H1 (cell line): Measurements from ENCODE around the gene NAV2. TPM values are rescaled to one million over a fixed set of nuclear protein-coding genes. Genes with fewer than 3 reads are reported as not detected.

ENCODE experiments used
- CTCF ChIA-PET: fragments of 300-600 bp; sonication (Branson Sonifier 250); formaldehyde crosslinking; loops from one replicate; lab custom pipeline; 2021; ENCODE audit not compliant: partially characterized antibody; lab: Charles Lee
- POLR2A ChIA-PET: fragments of 300-600 bp; sonication (Branson Sonifier 250); formaldehyde crosslinking; loops from one replicate; lab custom pipeline; 2021; ENCODE audit warnings: inconsistent platforms; ENCODE audit not compliant: partially characterized antibody; lab: Charles Lee
- DNase-seq, 2 experiments: peaks; one replicate each; pipeline versions ENCODE4 v3.0.0 to v3.0.0-alpha.2; 2010 to 2022; ENCODE audit warnings: low spot score in 2 of 2, low read depth in 1 of 2, mixed read lengths in 1 of 2
- FAIRE-seq: peaks from 2 replicates; lab custom pipeline; 2011; peaks lifted over from hg19 to GRCh38; lab: Jason Lieb, UNC
- H2AFZ ChIP-seq: 2 replicates; pipeline ENCODE4 v1.8.1; 2012; ENCODE audit warnings: low read length, inconsistent platforms
- H2AK5ac ChIP-seq: 2 replicates; pipeline ENCODE4 v1.6.1; 2013; ENCODE audit warnings: low read depth, low read length
- H2BK120ac ChIP-seq: replicated peaks from 2 replicates; pipeline ENCODE3; 2013; ENCODE audit warnings: low read depth, low read length, inconsistent platforms
- H2BK12ac ChIP-seq: 2 replicates; pipeline ENCODE4 v1.6.1; 2013; ENCODE audit warnings: low read depth, low read length
- H2BK15ac ChIP-seq: 2 replicates; pipeline ENCODE4 v1.6.1; 2013; ENCODE audit warnings: low read length
- H2BK20ac ChIP-seq: 2 replicates; pipeline ENCODE4 v1.6.1; 2013; ENCODE audit warnings: low read length
- H2BK5ac ChIP-seq: 2 replicates; pipeline ENCODE4 v1.6.1; 2013; ENCODE audit warnings: low read depth, low read length
- H3K14ac ChIP-seq: 2 replicates; pipeline ENCODE4 v1.6.1; 2013; ENCODE audit warnings: inconsistent platforms; ENCODE audit not compliant: insufficient read length
- H3K18ac ChIP-seq: 2 replicates; pipeline ENCODE4 v1.6.1; 2013; ENCODE audit warnings: low read length; ENCODE audit errors: extremely low read depth
- H3K23ac ChIP-seq: 2 replicates; pipeline ENCODE4 v1.6.1; 2013; ENCODE audit warnings: inconsistent platforms; ENCODE audit not compliant: insufficient read length
- H3K23me2 ChIP-seq: 2 replicates; pipeline ENCODE4 v1.6.1; 2013; ENCODE audit warnings: low read depth, low read length
- H3K27ac ChIP-seq: 2 replicates; pipeline ENCODE4 v1.6.1; 2011; ENCODE audit warnings: low read depth, low read length, inconsistent platforms
- H3K27me3 ChIP-seq, 4 experiments: replicated peaks in 1 of 4; 1 replicate in 1 of 4; 2 replicates in 3 of 4; pipeline versions ENCODE4 v1.6.1 to v1.8.1; 2011 to 2013; ENCODE audit warnings: low read length in 3 of 4, mild to moderate bottlenecking in 3 of 4, inconsistent platforms in 2 of 4, mixed read lengths in 2 of 4, moderate library complexity in 1 of 4; ENCODE audit not compliant: control insufficient read depth in 3 of 4, insufficient read depth in 3 of 4; ENCODE audit errors: extremely low read depth in 1 of 4
- H3K36me3 ChIP-seq, 4 experiments: 2 replicates each; pipeline versions ENCODE4 v1.6.1 to v1.8.1; 2011 to 2013; ENCODE audit warnings: mild to moderate bottlenecking in 4 of 4, low read length in 3 of 4, moderate library complexity in 2 of 4, control low read depth in 1 of 4, inconsistent platforms in 1 of 4; ENCODE audit not compliant: insufficient read depth in 4 of 4, control insufficient read depth in 2 of 4
- H3K4ac ChIP-seq: replicated peaks from 2 replicates; pipeline ENCODE3; 2013; ENCODE audit warnings: low read length, low read depth, mixed read lengths, inconsistent platforms; ENCODE audit not compliant: insufficient read length
- H3K4me1 ChIP-seq, 4 experiments: replicated peaks in 1 of 4; 1 replicate in 1 of 4; 2 replicates in 3 of 4; pipeline versions ENCODE4 v1.6.1 to v1.8.1; 2011 to 2013; ENCODE audit warnings: low read length in 3 of 4, inconsistent platforms in 2 of 4, mixed read lengths in 1 of 4; ENCODE audit not compliant: insufficient read depth in 4 of 4, control insufficient read depth in 3 of 4
- H3K4me2 ChIP-seq, 2 experiments: 2 replicates each; pipeline versions ENCODE4 v1.6.1 to v1.8.1; 2011 to 2013; ENCODE audit warnings: low read depth in 2 of 2, low read length in 2 of 2, control low read depth in 1 of 2, inconsistent platforms in 1 of 2, mild to moderate bottlenecking in 1 of 2; ENCODE audit not compliant: insufficient read depth in 1 of 2
- H3K4me3 ChIP-seq, 4 experiments: fragments of 200-600, 300-600 bp in 1 of 4; sonication (generic), shearing (Covaris generic), sonication (Bioruptor Twin) in 1 of 4; 2 replicates each; pipeline versions ENCODE4 v1.5.1 to v1.8.1; 2011 to 2016; ENCODE audit warnings: low read length in 4 of 4, low read depth in 3 of 4, control low read depth in 2 of 4, inconsistent platforms in 2 of 4, mild to moderate bottlenecking in 2 of 4, mixed read lengths in 1 of 4, moderate library complexity in 1 of 4; ENCODE audit not compliant: insufficient read depth in 2 of 4; ENCODE audit errors: extremely low read depth in 1 of 4
- H3K56ac ChIP-seq: replicated peaks from 2 replicates; pipeline ENCODE3; 2013; ENCODE audit warnings: low read depth, mild to moderate bottlenecking, mixed read lengths, low read length, inconsistent platforms; ENCODE audit not compliant: insufficient read length
- H3K79me1 ChIP-seq: 2 replicates; pipeline ENCODE4 v1.6.1; 2013; ENCODE audit warnings: low read depth, low read length, control low read depth
- H3K79me2 ChIP-seq, 2 experiments: 2 replicates each; pipeline versions ENCODE4 v1.6.1 to v1.8.1; 2012 to 2013; ENCODE audit warnings: low read length in 2 of 2, mild to moderate bottlenecking in 2 of 2, inconsistent platforms in 1 of 2; ENCODE audit not compliant: insufficient read depth in 2 of 2, control insufficient read depth in 1 of 2
- H3K9ac ChIP-seq, 4 experiments: replicated peaks in 1 of 4; 1 replicate in 1 of 4; 2 replicates in 3 of 4; pipeline versions ENCODE4 v1.6.1 to v1.8.1; 2011 to 2013; ENCODE audit warnings: low read depth in 3 of 4, low read length in 3 of 4, control low read depth in 2 of 4, mild to moderate bottlenecking in 2 of 4, moderate library complexity in 2 of 4, inconsistent platforms in 1 of 4; ENCODE audit errors: extremely low read depth in 1 of 4
- H3K9me3 ChIP-seq, 2 experiments: 2 replicates each; pipeline versions ENCODE4 v1.6.1 to v1.8.1; 2012 to 2013; ENCODE audit warnings: mild to moderate bottlenecking in 2 of 2, moderate library complexity in 2 of 2, control low read depth in 1 of 2, inconsistent platforms in 1 of 2, low read depth in 1 of 2, low read length in 1 of 2, mixed read lengths in 1 of 2; ENCODE audit not compliant: insufficient read depth in 2 of 2
- H4K20me1 ChIP-seq, 2 experiments: replicated peaks in 1 of 2; 2 replicates each; pipeline versions ENCODE3 to v1.8.1; 2011 to 2013; ENCODE audit warnings: inconsistent platforms in 2 of 2, low read length in 2 of 2, mild to moderate bottlenecking in 1 of 2; ENCODE audit not compliant: insufficient read depth in 2 of 2, control insufficient read depth in 1 of 2
- H4K5ac ChIP-seq: 2 replicates; pipeline ENCODE4 v1.6.1; 2013; ENCODE audit warnings: low read length, low read depth, mixed read lengths, inconsistent platforms; ENCODE audit not compliant: insufficient read length
- H4K8ac ChIP-seq: 2 replicates; pipeline ENCODE4 v1.8.0; 2013; ENCODE audit warnings: mild to moderate bottlenecking, moderate library complexity, low read length, inconsistent platforms; ENCODE audit not compliant: insufficient read depth; ENCODE audit errors: extremely low read depth
- H4K91ac ChIP-seq: replicated peaks from 2 replicates; pipeline ENCODE3; 2013; ENCODE audit warnings: low read length, mixed read lengths, inconsistent platforms; ENCODE audit not compliant: insufficient read length
- ASH2L ChIP-seq: fragments of 200-600, 300-600 bp; sonication (generic); IDR thresholded peaks from one replicate; pipeline ENCODE4 v1.7.1; 2017; ENCODE audit warnings: low read length
- BCL11A ChIP-seq, 2 experiments: IDR thresholded peaks; one replicate each; pipeline ENCODE4 v1.6.1; 2011; ENCODE audit warnings: low read depth in 2 of 2, low read length in 2 of 2, mild to moderate bottlenecking in 2 of 2
- CREB1 ChIP-seq: IDR thresholded peaks from 2 replicates; pipeline ENCODE4 v1.6.1; 2012; ENCODE audit warnings: inconsistent platforms
- CTBP2 ChIP-seq: IDR thresholded peaks from 2 replicates; pipeline ENCODE4 v1.7.0; 2011; ENCODE audit warnings: borderline replicate concordance, mild to moderate bottlenecking, moderate library complexity, mixed read lengths, low read length; ENCODE audit not compliant: insufficient read depth, insufficient read length
- EZH2 ChIP-seq: fragments of 200-600 bp; sonication (generic); IDR thresholded peaks from 2 replicates; pipeline ENCODE4 v1.7.1; 2012; ENCODE audit warnings: low read depth, mild to moderate bottlenecking, moderate library complexity, low read length, inconsistent platforms; ENCODE audit not compliant: severe bottlenecking
- JUND ChIP-seq: IDR thresholded peaks from 2 replicates; pipeline ENCODE4 v1.6.1; 2011; ENCODE audit warnings: mild to moderate bottlenecking, improper control_type of control experiment, low read length
- KDM4A ChIP-seq: IDR thresholded peaks from one replicate; pipeline ENCODE4 v1.7.1; 2012; ENCODE audit warnings: low read depth, mild to moderate bottlenecking, moderate library complexity, low read length, inconsistent platforms; ENCODE audit not compliant: severe bottlenecking
- POLR2A ChIP-seq, 2 experiments: IDR thresholded peaks; 1 replicate in 1 of 2; 2 replicates in 1 of 2; pipeline ENCODE4 v1.6.1; 2011; ENCODE audit warnings: low read depth in 2 of 2, low read length in 2 of 2, mild to moderate bottlenecking in 2 of 2; ENCODE audit errors: control extremely low read depth in 1 of 2
- RFX5 ChIP-seq: IDR thresholded peaks from 2 replicates; pipeline ENCODE4 v1.6.1; 2011; ENCODE audit warnings: low read depth, low read length, improper control_type of control experiment, borderline replicate concordance
- RNF2 ChIP-seq: fragments of 200-900, 300-1000 bp; sonication (generic); IDR thresholded peaks from 2 replicates; pipeline ENCODE4 v1.7.1; 2016; ENCODE audit warnings: borderline replicate concordance, low read depth, mild to moderate bottlenecking, antibody characterized with exemption, low read length; ENCODE audit not compliant: poor library complexity, severe bottlenecking; ENCODE audit errors: missing control alignments
- RXRA ChIP-seq: IDR thresholded peaks from 2 replicates; pipeline ENCODE4 v1.6.1; 2011; ENCODE audit warnings: low read depth, mild to moderate bottlenecking, low read length, moderate library complexity; ENCODE audit not compliant: insufficient read depth
- SAP30 ChIP-seq: fragments of 300-600 bp; sonication (generic); IDR thresholded peaks from 2 replicates; pipeline ENCODE4 v1.7.1; 2012; ENCODE audit warnings: low read length, moderate library complexity, mild to moderate bottlenecking, inconsistent platforms; ENCODE audit not compliant: insufficient read depth, insufficient replicate concordance
- SIRT6 ChIP-seq: IDR thresholded peaks from one replicate; pipeline ENCODE4 v1.7.1; 2012; ENCODE audit warnings: low read length, inconsistent platforms
- YY1 ChIP-seq: IDR thresholded peaks from 2 replicates; pipeline ENCODE4 v1.6.1; 2011; ENCODE audit warnings: low read depth, mild to moderate bottlenecking, low read length
- WGBS, 2 experiments: shearing (Covaris generic) in 1 of 2; methylation state at CpG; one replicate each; pipeline versions ENCODE4 v1.1.6 to v1.1.7; 2013 to 2015; ENCODE audit warnings: low lambda C conversion rate in 2 of 2, mixed read lengths in 2 of 2, inconsistent platforms in 1 of 2, low coverage in 1 of 2, missing lambda C conversion rate in 1 of 2; ENCODE audit not compliant: insufficient replicate concordance in 2 of 2, insufficient coverage in 1 of 2, insufficient read length in 1 of 2; ENCODE audit errors: extremely low coverage in 1 of 2, missing lambda C conversion rate in 1 of 2; 5-methylcytosine and 5-hydroxymethylcytosine counted together
- polyA plus RNA-seq, 7 experiments: library from polyadenylated mRNA; depleted of rRNA in 3 of 7; stranded (reverse) in 5 of 7; unstranded in 2 of 7; fragments of >200 nt in 5 of 7; fragments of 200-250 nt in 2 of 7; gene quantifications; 1 replicate in 5 of 7; 2 replicates in 1 of 7; 4 replicates in 1 of 7; pipeline versions ENCODE4 v1.2.1 to v1.2.3, GENCODE V29; 2011 to 2013; ENCODE audit warnings: missing spikeins in 2 of 7, mixed read lengths in 2 of 7
- total RNA-seq: library from RNA; stranded (reverse); fragmentation: NEBNext Ultra II Directional; extraction: Animal tissue kit (Norgen Biotek cat#: 25700); gene quantifications from 2 replicates; pipeline ENCODE4 v1.2.1, GENCODE V29; 2021

The NAV2 gene
- total and polyA plus RNA-seq, 2 of the 8 experiments (the other 6 are each of a cell fraction or from before 2014, with no cell fraction given), result 35.6 to 73.6 TPM

GRCh38 chr11:19737575-19737974 is 24.9 kb downstream of the NAV2 start:
- H2AK5ac ChIP-seq, result no peak overlapping the region
- H3K14ac ChIP-seq, result no peak overlapping the region
- no peak overlapping the region for H3K23ac ChIP-seq
- DNase-seq (no peak), FAIRE-seq (no peak)
- no peak overlapping the region for H2BK5ac ChIP-seq
- no peaks in the 10 kb centered on the region for H3K79me1 ChIP-seq
- no peak overlapping the region for H3K4ac ChIP-seq
- H3K4me3 ChIP-seq, result no peak overlapping the region
- WGBS, 2 experiments, result 90% methylated on average over 4 of the region's 4 CpGs; no CpG with 5 or more reads in 1 of the 2 experiments
- H3K9ac ChIP-seq, result no peak overlapping the region
- H2AFZ ChIP-seq, result no peak overlapping the region
- CTCF ChIA-PET, result interaction anchor here (0.7 to 4.4 kb wide), 12 partner anchors 13 to 184 kb away, joined by 3 to 36 read pairs (median 4); no protein-coding TSS in a partner anchor
- H2BK12ac ChIP-seq, result no peak overlapping the region
- peaks cover 0 to 12% (median 3%) of the 10 kb centered on the region in 4 experiments; a peak in 2 of 7 replicates for H3K4me1 ChIP-seq
- no peaks in the 10 kb centered on the region for H3K79me2 ChIP-seq
- H3K56ac ChIP-seq, result no peak overlapping the region
- H4K20me1 ChIP-seq, result no peaks in the 10 kb centered on the region
- H3K4me2 ChIP-seq, result no peak overlapping the region
- H3K23me2 ChIP-seq, result no peaks in the 10 kb centered on the region
- no peak overlapping the region for H4K8ac ChIP-seq
- H2BK120ac ChIP-seq, result no peak overlapping the region
- H4K5ac ChIP-seq, result no peak overlapping the region
- no peaks in the 10 kb centered on the region for H3K36me3 ChIP-seq
- H2BK15ac ChIP-seq, result no peak overlapping the region
- H3K9me3 ChIP-seq, result no peaks in the 10 kb centered on the region
- H4K91ac ChIP-seq, result no peak overlapping the region
- H3K18ac ChIP-seq, result no peak overlapping the region
- POLR2A ChIA-PET, result interaction anchor here (1.1 kb wide), 1 partner anchor 16 kb away, joined by 3 read pairs; no protein-coding TSS in a partner anchor
- no peak overlapping the region for H3K27ac ChIP-seq
- H3K27me3 ChIP-seq, result no peaks in the 10 kb centered on the region
- no peak overlapping the region for H2BK20ac ChIP-seq
- TF ChIP-seq JUND, result no peak
- TF ChIP-seq BCL11A (IDR thresholded peaks at IDR 0.05; ENCODE audit: low read depth in 2 of 2, low read length in 2 of 2), result no peak
- no peak for TF ChIP-seq SIRT6
- no peak for TF ChIP-seq POLR2A (IDR thresholded peaks at IDR 0.05; ENCODE audit: control extremely low read depth in 1 of 2, low read depth in 2 of 2, low read length in 2 of 2)
- TF ChIP-seq YY1, result no peak
- no peak for TF ChIP-seq KDM4A
- no peak for TF ChIP-seq ASH2L
- no peak for TF ChIP-seq RXRA
- no peak for TF ChIP-seq CTBP2
- TF ChIP-seq CREB1, result no peak
- TF ChIP-seq RFX5, result no peak
- no peak for TF ChIP-seq EZH2
- no peak for TF ChIP-seq RNF2
- TF ChIP-seq SAP30, result no peak
